ENCODE data around the gene GALNT14. TPM values are rescaled to one million over a fixed set of nuclear protein-coding genes. Genes with fewer than 3 reads are reported as not detected.

The GALNT14 gene
- total RNA-seq, 1 experiment from 2014 or later = 2.7 TPM

GRCh38 chr2:30911327-30911726 is 226.9 kb downstream of the GALNT14 start:
- Histone ChIP-seq H2AFZ (ENCODE audit: low read length) (no peak overlapping the region), H3K79me2 (ENCODE audit: insufficient read depth, low read length) (no peaks in the 10 kb centered on the region), H3K27ac (ENCODE audit: insufficient read length, low read depth, low read length) (no peak overlapping the region), H3K4ac (ENCODE audit: low read depth, low read length) (no peak overlapping the region), H4K20me1 (ENCODE audit: control insufficient read depth, insufficient read depth, insufficient read length) (no peaks in the 10 kb centered on the region), H3K4me2 (ENCODE audit: insufficient read depth, insufficient read length, low read length) (no peak overlapping the region), H3K9me3 (ENCODE audit: control insufficient read depth, low read depth, low read length) (no peaks in the 10 kb centered on the region), H2BK20ac (ENCODE audit: low read depth, low read length, poor library complexity, severe bottlenecking) (no peak overlapping the region), H2BK5ac (ENCODE audit: insufficient read length, low read length) (no peak overlapping the region), H3K23me2 (ENCODE audit: insufficient read length, low read depth, low read length, poor library complexity, severe bottlenecking) (no peaks in the 10 kb centered on the region), H4K8ac (replicated peaks; ENCODE audit: insufficient read length, low read depth, low read length) (no peak overlapping the region), H3K79me1 (ENCODE audit: insufficient read depth, low read depth, low read length, poor library complexity, severe bottlenecking) (no peaks in the 10 kb centered on the region), H3K27me3 (ENCODE audit: insufficient read depth, low read length) (no peaks in the 10 kb centered on the region), H4K91ac (ENCODE audit: insufficient read length, low read depth, low read length) (no peak overlapping the region), H3K4me1 (ENCODE audit: insufficient read depth, low read length) (no peaks in the 10 kb centered on the region), H3K23ac (ENCODE audit: insufficient read length, low read depth, low read length) (no peak overlapping the region), H4K5ac (ENCODE audit: insufficient read length, low read depth, low read length) (no peak overlapping the region), H2BK120ac (ENCODE audit: low read depth, low read length, poor library complexity, severe bottlenecking) (no peak overlapping the region), H3K9ac (ENCODE audit: extremely low read depth, insufficient read length, low read length) (no peak overlapping the region), H3K14ac (ENCODE audit: insufficient read depth, low read length) (no peak overlapping the region), H2BK15ac (ENCODE audit: low read depth, low read length) (no peak overlapping the region), H3K56ac (ENCODE audit: insufficient read length, low read depth, low read length) (no peak overlapping the region), H2AK5ac (ENCODE audit: insufficient read length, low read length) (no peak overlapping the region), H3K18ac (ENCODE audit: insufficient read length, low read depth, low read length) (no peak overlapping the region), H2BK12ac (ENCODE audit: insufficient read length, low read depth, low read length) (no peak overlapping the region), H3T11ph (ENCODE audit: low read length) (no peak overlapping the region)
- no CpG with 5 or more reads among the region's 9 CpGs for WGBS (ENCODE audit: extremely low coverage, insufficient read length, low lambda C conversion rate)
- Mint-ChIP-seq H3K9me3 (peaks cover 3 to 6% of the 10 kb centered on the region in 2 experiments; a peak in 3 of 5 replicates), H3K27ac (no peak overlapping the region), H3K36me3 (ENCODE audit: insufficient read depth in 1 of 3, low read depth in 3 of 3) (peaks cover 4 to 12% (median 8%) of the 10 kb centered on the region in 3 experiments; a peak in 3 of 7 replicates), H3K4me3 (no peak overlapping the region), H3K27me3 (ENCODE audit: low read depth) (peaks cover 4% of the 10 kb centered on the region), H3K4me1 (peaks cover 4 to 8% of the 10 kb centered on the region in 2 experiments)
- no peak for TF ChIP-seq CTCF (conservative IDR thresholded peaks at IDR 0.05)
- DNase-seq = no peak

Measured in H9 (cell line).